HepG2 (cell line): ENCODE results near the gene EFNA2. TPM values are rescaled to one million over a fixed set of nuclear protein-coding genes. Genes with fewer than 3 reads are reported as not detected.

Experiments used
- ASH2L ChIP-seq: fragments of 300-600, 200-600 bp; sonication (generic); IDR thresholded peaks from 2 replicates; pipeline ENCODE4 v1.7.0; 2017; ENCODE audit warnings: low read depth, mild to moderate bottlenecking, moderate library complexity, mixed read lengths, low read length; ENCODE audit not compliant: insufficient read length
- BATF2 ChIP-seq: sonication (generic); formaldehyde crosslinking; IDR thresholded peaks from 2 replicates; pipeline ENCODE4 v1.8.0; 2022; ENCODE audit warnings: mild to moderate bottlenecking, missing genetic modification reagents, moderate library complexity
- HBP1 ChIP-seq: IDR thresholded peaks from 2 replicates; pipeline ENCODE4 v1.6.1; 2016; ENCODE audit warnings: low read depth, control low read depth
- HMG20A ChIP-seq: IDR thresholded peaks from 2 replicates; pipeline ENCODE4 v1.6.1; 2016; ENCODE audit warnings: borderline replicate concordance
- MLXIP ChIP-seq: sonication (generic); formaldehyde crosslinking; IDR thresholded peaks from 2 replicates; pipeline ENCODE4 v1.9.0; 2021; ENCODE audit warnings: missing genetic modification reagents, borderline replicate concordance
- NFIB ChIP-seq: sonication (generic); formaldehyde crosslinking; IDR thresholded peaks from 2 replicates; pipeline ENCODE4 v1.9.0; 2021; ENCODE audit warnings: missing genetic modification reagents, mild to moderate bottlenecking, borderline replicate concordance
- PHF5A ChIP-seq: IDR thresholded peaks from one replicate; pipeline ENCODE4 v1.6.1; 2018; ENCODE audit warnings: low read depth, missing genetic modification reagents; ENCODE audit not compliant: unreplicated experiment
- PLRG1 ChIP-seq: fragments of 450-650 bp; conservative IDR thresholded peaks from 2 replicates; pipeline ENCODE4 v1.6.1; 2016
- RFX5 ChIP-seq: IDR thresholded peaks from 2 replicates; pipeline ENCODE4 v1.6.1; 2011; ENCODE audit warnings: low read depth, low read length, improper control_type of control experiment
- ZNF24 ChIP-seq: fragments of 450-650 bp; IDR thresholded peaks from 2 replicates; pipeline ENCODE4 v1.6.1; 2017; ENCODE audit warnings: antibody characterized with exemption, mild to moderate bottlenecking
- ZNF296 ChIP-seq: sonication (generic); formaldehyde crosslinking; conservative IDR thresholded peaks from 2 replicates; pipeline ENCODE4 v1.5.0; 2020; ENCODE audit warnings: mild to moderate bottlenecking, missing genetic modification reagents
- ZNF550 ChIP-seq: sonication (generic); formaldehyde crosslinking; IDR thresholded peaks from 2 replicates; pipeline ENCODE4 v1.4.0; 2020; ENCODE audit warnings: mild to moderate bottlenecking, missing genetic modification reagents, borderline replicate concordance
- ZNF772 ChIP-seq: sonication (generic); formaldehyde crosslinking; IDR thresholded peaks from 2 replicates; pipeline ENCODE4 v1.5.0; 2020; ENCODE audit warnings: mild to moderate bottlenecking, missing genetic modification reagents
- polyA plus RNA-seq, 8 experiments: library from polyadenylated mRNA; depleted of rRNA in 3 of 8; stranded (reverse) in 7 of 8; unstranded in 1 of 8; fragments of >200 nt; fragmentation: Illumina TruSeq in 4 of 8; extraction: Trizol in 4 of 8; gene quantifications; 2 replicates each; pipeline versions ENCODE4 v1.2.1 to v1.2.3, GENCODE V29; 2011 to 2016; ENCODE audit warnings: low read depth in 4 of 8, missing spikeins in 1 of 8, mixed read lengths in 1 of 8; ENCODE audit not compliant: insufficient read depth in 1 of 8
- total RNA-seq, 5 experiments: library from RNA; depleted of rRNA; stranded (reverse); fragments of >200 nt; fragmentation: Illumina TruSeq; extraction: Trizol; gene quantifications; 2 replicates each; pipeline ENCODE4 v1.2.3, GENCODE V29; 2016; ENCODE audit warnings: low read depth in 1 of 5
- TF ChIP-seq, protein P1 (sequence below), 2 experiments: IDR thresholded peaks; 2 replicates each; pipeline ENCODE4 v1.6.1; 2011 to 2012; ENCODE audit warnings: low read length in 2 of 2, borderline replicate concordance in 1 of 2, low read depth in 1 of 2, mild to moderate bottlenecking in 1 of 2, moderate library complexity in 1 of 2
- TF ChIP-seq, protein P2 (sequence below): sonication (generic); formaldehyde crosslinking; IDR thresholded peaks from 2 replicates; pipeline ENCODE4 v1.4.0; 2020; ENCODE audit warnings: mild to moderate bottlenecking, missing genetic modification reagents
- TF ChIP-seq, protein P3 (sequence below): sonication (generic); formaldehyde crosslinking; IDR thresholded peaks from 2 replicates; pipeline ENCODE4 v1.8.0; 2022; ENCODE audit warnings: mild to moderate bottlenecking, missing genetic modification reagents; ENCODE audit not compliant: insufficient replicate concordance

EFNA2 gene
- total and polyA plus RNA-seq, 2 of the 13 experiments (the other 11 are each of a cell fraction or from before 2014, with no cell fraction given), result 6.0 to 9.9 TPM

GRCh38 chr19:1253514-1254080, 32.1 kb upstream of the EFNA2 start (continued):
- no peak for TF ChIP-seq NFIB (CRISPR knock-in tag)
- TF ChIP-seq, protein P1, sequence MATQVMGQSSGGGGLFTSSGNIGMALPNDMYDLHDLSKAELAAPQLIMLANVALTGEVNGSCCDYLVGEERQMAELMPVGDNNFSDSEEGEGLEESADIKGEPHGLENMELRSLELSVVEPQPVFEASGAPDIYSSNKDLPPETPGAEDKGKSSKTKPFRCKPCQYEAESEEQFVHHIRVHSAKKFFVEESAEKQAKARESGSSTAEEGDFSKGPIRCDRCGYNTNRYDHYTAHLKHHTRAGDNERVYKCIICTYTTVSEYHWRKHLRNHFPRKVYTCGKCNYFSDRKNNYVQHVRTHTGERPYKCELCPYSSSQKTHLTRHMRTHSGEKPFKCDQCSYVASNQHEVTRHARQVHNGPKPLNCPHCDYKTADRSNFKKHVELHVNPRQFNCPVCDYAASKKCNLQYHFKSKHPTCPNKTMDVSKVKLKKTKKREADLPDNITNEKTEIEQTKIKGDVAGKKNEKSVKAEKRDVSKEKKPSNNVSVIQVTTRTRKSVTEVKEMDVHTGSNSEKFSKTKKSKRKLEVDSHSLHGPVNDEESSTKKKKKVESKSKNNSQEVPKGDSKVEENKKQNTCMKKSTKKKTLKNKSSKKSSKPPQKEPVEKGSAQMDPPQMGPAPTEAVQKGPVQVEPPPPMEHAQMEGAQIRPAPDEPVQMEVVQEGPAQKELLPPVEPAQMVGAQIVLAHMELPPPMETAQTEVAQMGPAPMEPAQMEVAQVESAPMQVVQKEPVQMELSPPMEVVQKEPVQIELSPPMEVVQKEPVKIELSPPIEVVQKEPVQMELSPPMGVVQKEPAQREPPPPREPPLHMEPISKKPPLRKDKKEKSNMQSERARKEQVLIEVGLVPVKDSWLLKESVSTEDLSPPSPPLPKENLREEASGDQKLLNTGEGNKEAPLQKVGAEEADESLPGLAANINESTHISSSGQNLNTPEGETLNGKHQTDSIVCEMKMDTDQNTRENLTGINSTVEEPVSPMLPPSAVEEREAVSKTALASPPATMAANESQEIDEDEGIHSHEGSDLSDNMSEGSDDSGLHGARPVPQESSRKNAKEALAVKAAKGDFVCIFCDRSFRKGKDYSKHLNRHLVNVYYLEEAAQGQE (IDR thresholded peaks at IDR 0.05; ENCODE audit: borderline replicate concordance in 1 of 2, low read depth in 1 of 2, low read length in 2 of 2), result peak in 1 of 2 experiments; percentile 52; a peak in 1 of 4 replicates
- no peak for TF ChIP-seq PHF5A (CRISPR knock-in tag)
- TF ChIP-seq PLRG1, result no peak
- no peak for TF ChIP-seq ZNF296
- TF ChIP-seq, protein P2, sequence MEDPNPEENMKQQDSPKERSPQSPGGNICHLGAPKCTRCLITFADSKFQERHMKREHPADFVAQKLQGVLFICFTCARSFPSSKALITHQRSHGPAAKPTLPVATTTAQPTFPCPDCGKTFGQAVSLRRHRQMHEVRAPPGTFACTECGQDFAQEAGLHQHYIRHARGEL, result no peak
- TF ChIP-seq HBP1 (CRISPR knock-in tag), result 0 out of 2 replicates have a peak, but pooled peaks have one; percentile 47
- TF ChIP-seq, protein P3, sequence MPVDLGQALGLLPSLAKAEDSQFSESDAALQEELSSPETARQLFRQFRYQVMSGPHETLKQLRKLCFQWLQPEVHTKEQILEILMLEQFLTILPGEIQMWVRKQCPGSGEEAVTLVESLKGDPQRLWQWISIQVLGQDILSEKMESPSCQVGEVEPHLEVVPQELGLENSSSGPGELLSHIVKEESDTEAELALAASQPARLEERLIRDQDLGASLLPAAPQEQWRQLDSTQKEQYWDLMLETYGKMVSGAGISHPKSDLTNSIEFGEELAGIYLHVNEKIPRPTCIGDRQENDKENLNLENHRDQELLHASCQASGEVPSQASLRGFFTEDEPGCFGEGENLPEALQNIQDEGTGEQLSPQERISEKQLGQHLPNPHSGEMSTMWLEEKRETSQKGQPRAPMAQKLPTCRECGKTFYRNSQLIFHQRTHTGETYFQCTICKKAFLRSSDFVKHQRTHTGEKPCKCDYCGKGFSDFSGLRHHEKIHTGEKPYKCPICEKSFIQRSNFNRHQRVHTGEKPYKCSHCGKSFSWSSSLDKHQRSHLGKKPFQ (CRISPR knock-in tag), result no peak
- TF ChIP-seq HMG20A (CRISPR knock-in tag), result no peak
- peak; percentile 79 for TF ChIP-seq ASH2L
- TF ChIP-seq RFX5, result no peak
- no peak for TF ChIP-seq ZNF550 (CRISPR knock-in tag)
- no peak for TF ChIP-seq ZNF772
- no peak for TF ChIP-seq MLXIP (CRISPR knock-in tag)
- no peak for TF ChIP-seq BATF2 (CRISPR knock-in tag)
- TF ChIP-seq ZNF24, result no peak
